Mesendoderm (in vitro differentiated cells): Measurements from ENCODE around the gene ENOX2.

Source experiments
- DNase-seq: peaks from one replicate; pipeline ENCODE4 v3.0.0; 2013
- H2AK5ac ChIP-seq: 2 replicates; pipeline ENCODE4 v1.6.1; 2013; ENCODE audit warnings: low read length, inconsistent platforms
- H2BK120ac ChIP-seq: 2 replicates; pipeline ENCODE4 v1.6.1; 2013; ENCODE audit warnings: low read depth, mild to moderate bottlenecking, low read length, moderate library complexity, mixed read lengths
- H2BK15ac ChIP-seq: replicated peaks from 2 replicates; pipeline ENCODE4 v1.6.1; 2013; ENCODE audit warnings: low read depth, mild to moderate bottlenecking, moderate library complexity
- H2BK5ac ChIP-seq: 2 replicates; pipeline ENCODE4 v1.6.1; 2013; ENCODE audit warnings: low read length, inconsistent platforms
- H3K18ac ChIP-seq: 2 replicates; pipeline ENCODE4 v1.6.1; 2013; ENCODE audit warnings: mild to moderate bottlenecking, low read length, mixed read lengths
- H3K23ac ChIP-seq: one replicate; pipeline ENCODE4 v1.6.1; 2013; ENCODE audit warnings: low read length
- H3K27ac ChIP-seq: 2 replicates; pipeline ENCODE4 v1.5.1; 2013; ENCODE audit warnings: low read depth, mild to moderate bottlenecking, inconsistent platforms, low read length, moderate library complexity
- H3K27me3 ChIP-seq: 2 replicates; pipeline ENCODE4 v1.6.1; 2013; ENCODE audit warnings: low read length, control low read depth, mild to moderate bottlenecking, inconsistent platforms; ENCODE audit not compliant: insufficient read depth, poor library complexity
- H3K36me3 ChIP-seq: 2 replicates; pipeline ENCODE4 v1.6.1; 2013; ENCODE audit warnings: low read length, inconsistent platforms; ENCODE audit not compliant: control insufficient read depth, insufficient read depth
- H3K4ac ChIP-seq: one replicate; pipeline ENCODE4 v1.6.1; 2013; ENCODE audit warnings: low read depth, mild to moderate bottlenecking, low read length, moderate library complexity
- H3K4me1 ChIP-seq: 2 replicates; pipeline ENCODE4 v1.6.1; 2013; ENCODE audit warnings: low read depth, low read length, inconsistent platforms; ENCODE audit not compliant: control insufficient read depth
- H3K4me2 ChIP-seq: 2 replicates; pipeline ENCODE4 v1.6.1; 2013; ENCODE audit warnings: low read length
- H3K4me3 ChIP-seq: 2 replicates; pipeline ENCODE4 v1.5.1; 2013; ENCODE audit warnings: mild to moderate bottlenecking, low read length
- H3K56ac ChIP-seq: one replicate; pipeline ENCODE4 v1.6.1; 2013; ENCODE audit warnings: low read length
- H3K79me1 ChIP-seq: 2 replicates; pipeline ENCODE4 v1.6.1; 2013; ENCODE audit warnings: low read length, inconsistent platforms
- H3K79me2 ChIP-seq: 2 replicates; pipeline ENCODE4 v1.6.1; 2013; ENCODE audit warnings: mild to moderate bottlenecking, low read length; ENCODE audit not compliant: control insufficient read depth, insufficient read depth
- H3K9ac ChIP-seq: 2 replicates; pipeline ENCODE4 v1.6.1; 2013; ENCODE audit warnings: low read length, inconsistent platforms
- H4K5ac ChIP-seq: one replicate; pipeline ENCODE4 v1.6.1; 2013; ENCODE audit warnings: low read length
- H4K8ac ChIP-seq: one replicate; pipeline ENCODE4 v1.6.1; 2013; ENCODE audit warnings: low read depth, mild to moderate bottlenecking, control low read depth, low read length, moderate library complexity
- WGBS: extraction: QIAGEN DNeasy Blood & Tissue Kit; methylation state at CpG from one replicate; pipeline ENCODE4 v1.1.7; 2013; ENCODE audit warnings: low lambda C conversion rate, missing lambda C conversion rate; ENCODE audit not compliant: insufficient coverage; ENCODE audit errors: extremely low coverage; 5-methylcytosine and 5-hydroxymethylcytosine counted together

The ENOX2 gene

GRCh38 chrX:130725519-130725918, 177.5 kb downstream of the ENOX2 start:
- H2BK15ac ChIP-seq, result no peak overlapping the region
- H3K4me3 ChIP-seq, result no peak overlapping the region
- no peak overlapping the region for H3K4ac ChIP-seq
- H3K79me2 ChIP-seq, result no peaks in the 10 kb centered on the region
- no peaks in the 10 kb centered on the region for H3K4me1 ChIP-seq
- H2BK5ac ChIP-seq, result no peak overlapping the region
- no peak overlapping the region for H4K8ac ChIP-seq
- H2BK120ac ChIP-seq, result no peak overlapping the region
- H2AK5ac ChIP-seq, result no peak overlapping the region
- H3K79me1 ChIP-seq, result no peaks in the 10 kb centered on the region
- WGBS, result no CpG with 5 or more reads among the region's 1 CpG
- no peak overlapping the region for H3K9ac ChIP-seq
- H3K23ac ChIP-seq, result no peak overlapping the region
- H3K27me3 ChIP-seq, result no peaks in the 10 kb centered on the region
- H3K36me3 ChIP-seq, result no peaks in the 10 kb centered on the region
- H4K5ac ChIP-seq, result no peak overlapping the region
- H3K27ac ChIP-seq, result no peak overlapping the region
- no peak for DNase-seq
- no peak overlapping the region for H3K56ac ChIP-seq
- no peak overlapping the region for H3K4me2 ChIP-seq
- H3K18ac ChIP-seq, result no peak overlapping the region

- Histone ChIP-seq H4K5ac (no peak overlapping the region), H3K4ac (no peak overlapping the region), H3K4me1 (no peaks in the 10 kb centered on the region), H3K36me3 (no peaks in the 10 kb centered on the region), H4K8ac (no peak overlapping the region), H3K9ac (no peak overlapping the region), H3K23ac (no peak overlapping the region), H3K56ac (no peak overlapping the region), H3K79me1 (no peaks in the 10 kb centered on the region), H3K27ac (no peak overlapping the region), H3K4me3 (no peak overlapping the region), H2BK120ac (no peak overlapping the region), H3K4me2 (no peak overlapping the region), H2AK5ac (no peak overlapping the region), H2BK15ac (no peak overlapping the region), H3K18ac (no peak overlapping the region), H3K27me3 (no peaks in the 10 kb centered on the region), H2BK5ac (no peak overlapping the region), H3K79me2 (no peaks in the 10 kb centered on the region)
- WGBS, result no CpG with 5 or more reads among the region's 6 CpGs
- no peak for DNase-seq
These were observed 183.6 kb downstream of the ENOX2 start for GRCh38 chrX:130719413-130719812.

- H4K8ac ChIP-seq, result no peak overlapping the region
- no peak overlapping the region for H3K4ac ChIP-seq
- H3K27ac ChIP-seq, result no peak overlapping the region
- H3K56ac ChIP-seq, result no peak overlapping the region
- H2BK120ac ChIP-seq, result no peak overlapping the region
- H3K79me1 ChIP-seq, result no peaks in the 10 kb centered on the region
- H3K4me2 ChIP-seq, result no peak overlapping the region
- H2AK5ac ChIP-seq, result no peak overlapping the region
- no peak overlapping the region for H3K18ac ChIP-seq
- no peaks in the 10 kb centered on the region for H3K79me2 ChIP-seq
- H3K27me3 ChIP-seq, result no peaks in the 10 kb centered on the region
- no peak for DNase-seq
- H4K5ac ChIP-seq, result no peak overlapping the region
- H2BK15ac ChIP-seq, result no peak overlapping the region
- no peak overlapping the region for H3K23ac ChIP-seq
- no peaks in the 10 kb centered on the region for H3K4me1 ChIP-seq
- no CpG with 5 or more reads among the region's 4 CpGs for WGBS
- no peak overlapping the region for H2BK5ac ChIP-seq
- no peak overlapping the region for H3K4me3 ChIP-seq
- no peaks in the 10 kb centered on the region for H3K36me3 ChIP-seq
- H3K9ac ChIP-seq, result no peak overlapping the region
These were observed 184.9 kb downstream of the ENOX2 start for GRCh38 chrX:130718137-130718536.

- WGBS, result no CpG with 5 or more reads among the region's 2 CpGs
- no peak for DNase-seq
- no peak overlapping the region for H2BK15ac ChIP-seq
- H3K27me3 ChIP-seq, result no peaks in the 10 kb centered on the region
- no peak overlapping the region for H3K27ac ChIP-seq
- no peak overlapping the region for H3K4ac ChIP-seq
- no peak overlapping the region for H3K4me3 ChIP-seq
- no peaks in the 10 kb centered on the region for H3K36me3 ChIP-seq
- H2AK5ac ChIP-seq, result no peak overlapping the region
- no peak overlapping the region for H3K4me2 ChIP-seq
- H3K4me1 ChIP-seq, result no peaks in the 10 kb centered on the region
- no peak overlapping the region for H4K5ac ChIP-seq
- no peaks in the 10 kb centered on the region for H3K79me1 ChIP-seq
- no peak overlapping the region for H3K56ac ChIP-seq
- H3K18ac ChIP-seq, result no peak overlapping the region
- no peak overlapping the region for H2BK120ac ChIP-seq
- no peak overlapping the region for H3K9ac ChIP-seq
- no peaks in the 10 kb centered on the region for H3K79me2 ChIP-seq
- H3K23ac ChIP-seq, result no peak overlapping the region
- H2BK5ac ChIP-seq, result no peak overlapping the region
- no peak overlapping the region for H4K8ac ChIP-seq
These were observed 186.1 kb downstream of the ENOX2 start for GRCh38 chrX:130716781-130717413.

- H3K79me1 ChIP-seq, result no peaks in the 10 kb centered on the region
- no peak overlapping the region for H3K4me3 ChIP-seq
- H4K8ac ChIP-seq, result no peak overlapping the region
- no peaks in the 10 kb centered on the region for H3K36me3 ChIP-seq
- H2BK15ac ChIP-seq, result no peak overlapping the region
- H3K23ac ChIP-seq, result no peak overlapping the region
- H4K5ac ChIP-seq, result no peak overlapping the region
- no peaks in the 10 kb centered on the region for H3K79me2 ChIP-seq
- H2AK5ac ChIP-seq, result no peak overlapping the region
- H3K4me1 ChIP-seq, result no peaks in the 10 kb centered on the region
- no peak overlapping the region for H3K4ac ChIP-seq
- no CpG with 5 or more reads among the region's 3 CpGs for WGBS
- no peaks in the 10 kb centered on the region for H3K27me3 ChIP-seq
- H3K18ac ChIP-seq, result no peak overlapping the region
- no peak overlapping the region for H3K9ac ChIP-seq
- no peak overlapping the region for H3K4me2 ChIP-seq
- H2BK5ac ChIP-seq, result no peak overlapping the region
- no peak overlapping the region for H3K27ac ChIP-seq
- DNase-seq, result no peak
- H3K56ac ChIP-seq, result no peak overlapping the region
- H2BK120ac ChIP-seq, result no peak overlapping the region
These were observed 186.7 kb downstream of the ENOX2 start for GRCh38 chrX:130716346-130716745.

GRCh38 chrX:130715299-130715698, 187.7 kb downstream of the ENOX2 start:
- no peaks in the 10 kb centered on the region for H3K79me2 ChIP-seq
- H3K4me3 ChIP-seq, result no peak overlapping the region
- H2BK15ac ChIP-seq, result no peak overlapping the region
- WGBS, result no CpG with 5 or more reads among the region's 3 CpGs
- no peak overlapping the region for H3K4ac ChIP-seq
- H3K4me2 ChIP-seq, result no peak overlapping the region
- no peak overlapping the region for H3K18ac ChIP-seq
- no peak overlapping the region for H3K23ac ChIP-seq
- no peak overlapping the region for H2BK120ac ChIP-seq
- no peak overlapping the region for H2BK5ac ChIP-seq
- H3K9ac ChIP-seq, result no peak overlapping the region
- H3K36me3 ChIP-seq, result no peaks in the 10 kb centered on the region
- no peaks in the 10 kb centered on the region for H3K79me1 ChIP-seq
- H3K4me1 ChIP-seq, result no peaks in the 10 kb centered on the region
- H2AK5ac ChIP-seq, result no peak overlapping the region
- H4K8ac ChIP-seq, result no peak overlapping the region
- H4K5ac ChIP-seq, result no peak overlapping the region
- H3K56ac ChIP-seq, result no peak overlapping the region
- no peak overlapping the region for H3K27ac ChIP-seq
- no peak for DNase-seq
- H3K27me3 ChIP-seq, result no peaks in the 10 kb centered on the region
